Caco-2 (cell line): ENCODE results near the gene AP5S1. TPM values are rescaled to one million over a fixed set of nuclear protein-coding genes. Genes with fewer than 3 reads are reported as not detected.
"Not testable (repeated sequence)": the region's sequence is repeated elsewhere in the genome, so short reads cannot be mapped to it uniquely, and the experiment has no call there.

Experiments
- BruUV-seq: library from RNA; stranded (reverse); fragments of 400-500 nt; replicated peaks from 2 replicates; lab custom pipeline; 2021; lab: Mats Ljungman, UMichigan
- CTCF ChIA-PET: fragments of 300-600 bp; sonication (Branson Sonifier 250); formaldehyde crosslinking; loops from one replicate; lab custom pipeline; 2022; ENCODE audit warnings: antibody characterized with exemption; lab: Charles Lee
- POLR2A ChIA-PET: fragments of 300-600 bp; sonication (Branson Sonifier 250); formaldehyde crosslinking; loops from one replicate; lab custom pipeline; 2022; ENCODE audit warnings: antibody characterized with exemption; lab: Charles Lee
- DNase-seq, 2 experiments: peaks; one replicate each; pipeline versions ENCODE4 v3.0.0 to v3.0.0-alpha.2; 2020 to 2022
- H3K27me3 ChIP-seq: replicated peaks from 2 replicates; pipeline ENCODE4 v1.6.0; 2011; ENCODE audit warnings: low read length; ENCODE audit not compliant: control insufficient read depth, insufficient read depth
- H3K36me3 ChIP-seq: 2 replicates; pipeline ENCODE4 v1.5.1; 2011; ENCODE audit warnings: low read length; ENCODE audit not compliant: control insufficient read depth, insufficient read depth
- H3K4me1 ChIP-seq: fragments of 250-450 bp; sonication (Bioruptor Pico); 2 replicates; pipeline ENCODE4 v1.5.1; 2020; ENCODE audit warnings: mild to moderate bottlenecking
- H3K4me3 ChIP-seq: 2 replicates; pipeline ENCODE4 v1.5.1; 2011; ENCODE audit warnings: low read depth, mild to moderate bottlenecking, control low read depth, low read length
- H3K9me3 ChIP-seq: fragments of 250-450 bp; sonication (Bioruptor Pico); 2 replicates; pipeline ENCODE4 v1.5.1; 2020; ENCODE audit warnings: mild to moderate bottlenecking, moderate library complexity
- H3K27ac Mint-ChIP-seq: one replicate; pipeline ENCODE4 v1.8.0; 2022; ENCODE audit warnings: mixed read lengths; ENCODE audit not compliant: unreplicated experiment
- H3K27me3 Mint-ChIP-seq: one replicate; pipeline ENCODE4 v1.8.0; 2022; ENCODE audit warnings: mixed read lengths; ENCODE audit not compliant: insufficient read depth, unreplicated experiment
- H3K36me3 Mint-ChIP-seq: one replicate; pipeline ENCODE4 v1.8.0; 2022; ENCODE audit warnings: mild to moderate bottlenecking, mixed read lengths; ENCODE audit not compliant: insufficient read depth, unreplicated experiment
- H3K4me1 Mint-ChIP-seq: one replicate; pipeline ENCODE4 v1.8.0; 2022; ENCODE audit warnings: low read depth, mixed read lengths; ENCODE audit not compliant: unreplicated experiment
- H3K4me3 Mint-ChIP-seq: one replicate; pipeline ENCODE4 v1.8.0; 2022; ENCODE audit warnings: mild to moderate bottlenecking, moderate library complexity, mixed read lengths; ENCODE audit not compliant: unreplicated experiment
- H3K9me3 Mint-ChIP-seq: one replicate; pipeline ENCODE4 v1.8.0; 2022; ENCODE audit warnings: mixed read lengths; ENCODE audit not compliant: unreplicated experiment
- CTCF ChIP-seq, 2 experiments: fragments of 200-600 bp in 1 of 2; IDR thresholded peaks; 1 replicate in 1 of 2; 2 replicates in 1 of 2; pipeline versions ENCODE4 v1.5.1 to v1.8.0; 2011 to 2022; ENCODE audit warnings: antibody characterized with exemption in 1 of 2, control low read depth in 1 of 2, inconsistent platforms in 1 of 2, low read depth in 1 of 2, low read length in 1 of 2, mild to moderate bottlenecking in 1 of 2, moderate library complexity in 1 of 2; ENCODE audit not compliant: insufficient read depth in 1 of 2, severe bottlenecking in 1 of 2, unreplicated experiment in 1 of 2
- intact Hi-C: fragments of 100-400 bp; cut with micrococcal nuclease; formaldehyde crosslinking; loops from one replicate; pipeline ENCODE4 v1.10.0; 2022; ENCODE audit not compliant: unreplicated experiment
- total RNA-seq: library from RNA; stranded (reverse); gene quantifications from 2 replicates; pipeline ENCODE4 v1.2.3, GENCODE V29; 2022

AP5S1 gene
- total RNA-seq, 1 experiment from 2014 or later = 17.3 TPM

- ChIA-PET POLR2A (interaction anchor here (0.7 kb wide), 1 partner anchor 24 kb away, joined by 3 read pairs; no protein-coding TSS in a partner anchor), CTCF (no interaction called here)
- no peaks in the 10 kb centered on the region for H3K4me1 ChIP-seq
- Mint-ChIP-seq H3K4me3 (no peak overlapping the region), H3K9me3 (no peaks in the 10 kb centered on the region), H3K27ac (no peak overlapping the region), H3K36me3 (peaks cover 11% of the 10 kb centered on the region), H3K27me3 (no peaks in the 10 kb centered on the region), H3K4me1 (peaks cover 7% of the 10 kb centered on the region)
- no TSS peak for BruUV-seq
- H3K27me3 ChIP-seq = no peaks in the 10 kb centered on the region
- H3K36me3 ChIP-seq = peaks cover 4% of the 10 kb centered on the region
- peak in 1 of 2 experiments; percentile 15 for TF ChIP-seq CTCF (IDR thresholded peaks at IDR 0.05; ENCODE audit: insufficient read depth in 1 of 2, low read depth in 1 of 2, low read length in 1 of 2, severe bottlenecking in 1 of 2, unreplicated experiment in 1 of 2)
- no peak for DNase-seq
- intact Hi-C loops = no loop called here
- H3K9me3 ChIP-seq = no peaks in the 10 kb centered on the region
- no peak overlapping the region for H3K4me3 ChIP-seq
These were observed 5.2 kb downstream of the AP5S1 start for GRCh38 chr20:3825526-3825925.

GRCh38 chr20:3826420-3826819, 6.1 kb downstream of the AP5S1 start:
- CTCF ChIA-PET = no interaction called here
- H3K4me3 ChIP-seq = no peak overlapping the region
- no peaks in the 10 kb centered on the region for H3K4me1 ChIP-seq
- no peak for DNase-seq
- no TSS peak for BruUV-seq
- H3K27me3 ChIP-seq = no peaks in the 10 kb centered on the region
- no peaks in the 10 kb centered on the region for H3K9me3 Mint-ChIP-seq
- no peak overlapping the region for H3K27ac Mint-ChIP-seq
- peaks cover 7% of the 10 kb centered on the region for H3K4me1 Mint-ChIP-seq
- H3K4me3 Mint-ChIP-seq = no peak overlapping the region
- peaks cover 4% of the 10 kb centered on the region for H3K36me3 ChIP-seq
- no peaks in the 10 kb centered on the region for H3K9me3 ChIP-seq
- peaks cover 5% of the 10 kb centered on the region for H3K36me3 Mint-ChIP-seq
- no peaks in the 10 kb centered on the region for H3K27me3 Mint-ChIP-seq
- no peak for TF ChIP-seq CTCF (IDR thresholded peaks at IDR 0.05; ENCODE audit: insufficient read depth in 1 of 2, low read depth in 1 of 2, low read length in 1 of 2, severe bottlenecking in 1 of 2, unreplicated experiment in 1 of 2)
- POLR2A ChIA-PET = interaction anchor here (0.6 kb wide), 1 partner anchor 11 kb away, joined by 12 read pairs; no protein-coding TSS in a partner anchor
- intact Hi-C loops = no loop called here

- no peaks in the 10 kb centered on the region for H3K27me3 ChIP-seq
- intact Hi-C loops = no loop called here
- no TSS peak for BruUV-seq
- no peak overlapping the region for H3K27ac Mint-ChIP-seq
- DNase-seq = no peak
- no peak overlapping the region for H3K4me3 ChIP-seq
- no peaks in the 10 kb centered on the region for H3K4me1 ChIP-seq
- no peaks in the 10 kb centered on the region for H3K9me3 Mint-ChIP-seq
- H3K27me3 Mint-ChIP-seq = no peaks in the 10 kb centered on the region
- POLR2A ChIA-PET = no interaction called here
- no peak for TF ChIP-seq CTCF (IDR thresholded peaks at IDR 0.05; ENCODE audit: insufficient read depth in 1 of 2, low read depth in 1 of 2, low read length in 1 of 2, severe bottlenecking in 1 of 2, unreplicated experiment in 1 of 2)
- no peaks in the 10 kb centered on the region for H3K36me3 ChIP-seq
- H3K36me3 Mint-ChIP-seq = no peaks in the 10 kb centered on the region
- CTCF ChIA-PET = no interaction called here
- no peaks in the 10 kb centered on the region for H3K4me1 Mint-ChIP-seq
- no peaks in the 10 kb centered on the region for H3K9me3 ChIP-seq
- no peak overlapping the region for H3K4me3 Mint-ChIP-seq
These were observed 8.5 kb downstream of the AP5S1 start for GRCh38 chr20:3828798-3829197.

GRCh38 chr20:3829891-3830290, 9.5 kb downstream of the AP5S1 start:
- intact Hi-C loops, H3K4me1 Mint-ChIP-seq, CTCF ChIA-PET, H3K27me3 Mint-ChIP-seq, H3K4me1 ChIP-seq, BruUV-seq, H3K4me3 Mint-ChIP-seq, POLR2A ChIA-PET, H3K9me3 ChIP-seq, H3K36me3 Mint-ChIP-seq, DNase-seq, H3K9me3 Mint-ChIP-seq, H3K27ac Mint-ChIP-seq, H3K36me3 ChIP-seq, H3K4me3 ChIP-seq, H3K27me3 ChIP-seq: not testable (repeated sequence)
